CD1c-positive myeloid dendritic cell (primary cell): ENCODE measurements around the gene RIC8A.
"Not testable (repeated sequence)": the region's sequence is repeated elsewhere in the genome, so short reads cannot be mapped to it uniquely, and the experiment has no call there.

Experiments
- DNase-seq: peaks from one replicate; pipeline ENCODE4 v3.0.0-alpha.2; 2016; ENCODE audit errors: extremely low spot score

Gene RIC8A

GRCh38 chr11:207208-207862, at the start of gene RIC8A, which contains the start of gene BET1L:
TSS of gene RIC8A (plus strand) at chr11:207708. CDS start at chr11:208855, 1,147 bp downstream.
TSS of gene BET1L (minus strand) at chr11:207399. CDS start at chr11:207321, 78 bp downstream.
- peak; percentile 99 for DNase-seq

DNA sequence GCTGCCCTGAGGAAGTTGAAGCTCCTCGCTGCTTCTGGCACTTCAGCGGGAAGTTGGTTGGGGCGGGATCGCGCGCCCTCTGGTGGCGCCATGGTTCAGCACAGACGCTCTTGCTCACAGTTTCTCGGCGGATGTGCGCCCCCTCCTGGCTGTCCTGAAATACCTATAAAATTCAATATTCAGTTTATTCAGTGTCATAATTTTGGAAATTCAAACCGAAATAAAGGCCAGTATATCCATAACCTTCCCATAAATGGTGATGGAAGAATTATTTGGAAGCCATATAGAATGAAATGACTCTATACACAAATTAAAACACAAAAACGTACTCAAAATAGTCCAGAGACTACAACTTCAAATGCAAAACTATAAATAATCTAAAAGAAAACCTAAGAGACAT, 27.3 kb upstream of the RIC8A start:
- DNase-seq, result not testable (repeated sequence)

DNA sequence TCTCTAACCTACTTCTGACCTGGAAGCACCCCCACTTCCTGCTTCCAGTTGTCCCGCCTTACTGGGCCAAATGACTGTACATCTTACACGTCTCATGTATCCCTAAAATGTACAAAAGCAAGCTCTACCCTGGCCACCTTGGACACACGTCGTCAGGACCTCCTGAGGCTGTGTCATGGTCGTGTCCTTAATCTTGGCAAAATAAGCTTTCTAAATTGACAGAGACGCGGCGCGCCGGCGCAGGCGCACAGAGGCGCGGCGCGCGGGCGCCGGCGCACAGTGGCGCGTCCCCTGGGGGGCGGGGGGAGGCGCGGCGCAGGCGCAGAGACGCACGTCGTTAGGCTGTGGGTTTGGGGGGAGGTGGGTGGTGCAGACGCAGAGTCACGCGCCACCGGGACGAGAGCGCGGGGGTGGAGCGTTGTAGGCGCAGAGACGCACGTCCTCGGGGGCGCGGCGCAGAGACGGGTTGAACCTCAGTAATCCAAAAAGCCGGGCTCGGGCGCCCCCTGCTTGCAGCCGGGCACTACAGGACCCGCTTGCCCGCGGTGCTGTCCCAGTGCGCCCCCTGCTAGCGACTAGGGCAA, 18.2 kb upstream of the RIC8A start:
- not testable (repeated sequence) for DNase-seq

DNA sequence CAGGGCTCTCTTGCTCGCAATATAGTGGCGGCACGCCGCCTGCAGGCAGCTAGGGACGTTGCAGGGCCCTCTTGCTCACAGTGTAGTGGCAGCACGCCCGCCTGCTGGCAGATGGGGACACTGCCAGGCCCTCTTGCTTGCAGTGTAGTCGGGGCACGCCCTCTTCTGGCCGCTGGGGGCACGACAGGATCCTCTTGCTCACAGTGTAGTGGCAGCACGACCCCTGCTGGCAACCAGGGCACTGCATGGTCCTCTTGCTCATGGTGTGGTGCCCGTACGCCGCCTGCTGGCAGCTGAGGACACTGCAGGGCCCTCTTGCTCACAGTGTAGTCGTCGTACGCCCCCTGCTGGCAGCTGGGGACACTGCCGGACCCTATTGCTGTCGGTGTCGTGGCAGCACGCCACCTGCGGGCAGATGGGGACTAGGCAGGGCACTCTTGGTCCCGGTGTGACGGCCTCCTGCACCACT, 17.6 kb upstream of the RIC8A start:
- not testable (repeated sequence) for DNase-seq

- DNase-seq, result not testable (repeated sequence)
Observed at GRCh38 chr11:190546-190945, 17.0 kb upstream of the RIC8A start.

DNA sequence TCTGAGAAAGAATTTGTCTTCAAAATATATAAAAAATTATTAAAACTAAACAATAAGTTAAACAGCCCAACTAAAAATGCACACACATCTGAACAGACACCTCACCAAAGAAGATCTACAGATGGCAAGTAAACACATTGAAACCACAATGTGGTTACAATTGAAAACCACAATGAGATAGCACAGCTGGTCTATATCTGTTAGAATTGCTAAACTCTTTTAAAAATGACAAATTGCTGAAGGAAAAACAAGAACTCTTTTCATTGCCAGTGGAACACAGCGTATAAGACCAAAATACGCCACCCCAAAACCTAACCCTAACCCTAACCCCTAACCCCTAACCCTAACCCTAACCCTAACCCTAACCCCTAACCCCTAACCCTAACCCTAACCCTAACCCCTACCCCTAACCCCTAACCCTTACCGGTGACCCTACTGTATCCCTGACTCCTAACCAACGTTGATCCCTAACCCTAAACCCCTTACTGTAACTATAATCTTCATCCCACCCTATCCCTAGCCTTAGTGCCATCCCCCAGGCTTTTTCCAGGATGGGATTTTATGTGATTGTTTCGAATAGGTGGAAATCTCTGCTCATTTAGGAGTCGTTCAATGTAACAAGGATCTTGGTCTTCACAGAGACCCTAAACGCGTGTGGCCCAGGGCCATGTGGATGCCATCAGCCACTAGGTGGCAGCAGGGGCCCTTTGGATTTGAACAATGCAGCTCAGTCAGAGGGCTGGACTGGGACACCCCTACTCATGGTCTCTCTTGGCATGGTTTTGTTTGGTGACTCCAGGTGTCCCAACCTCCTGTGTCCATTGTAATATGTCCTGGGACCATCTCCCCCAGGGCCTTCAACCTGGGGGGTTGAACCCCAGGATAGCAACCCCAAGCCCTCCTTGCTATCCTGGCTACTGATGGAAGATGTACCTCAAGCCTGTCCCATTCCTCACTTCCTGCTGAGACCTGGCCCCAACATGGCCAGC, 15.7 kb upstream of the RIC8A start:
- DNase-seq, result not testable (repeated sequence)

DNA sequence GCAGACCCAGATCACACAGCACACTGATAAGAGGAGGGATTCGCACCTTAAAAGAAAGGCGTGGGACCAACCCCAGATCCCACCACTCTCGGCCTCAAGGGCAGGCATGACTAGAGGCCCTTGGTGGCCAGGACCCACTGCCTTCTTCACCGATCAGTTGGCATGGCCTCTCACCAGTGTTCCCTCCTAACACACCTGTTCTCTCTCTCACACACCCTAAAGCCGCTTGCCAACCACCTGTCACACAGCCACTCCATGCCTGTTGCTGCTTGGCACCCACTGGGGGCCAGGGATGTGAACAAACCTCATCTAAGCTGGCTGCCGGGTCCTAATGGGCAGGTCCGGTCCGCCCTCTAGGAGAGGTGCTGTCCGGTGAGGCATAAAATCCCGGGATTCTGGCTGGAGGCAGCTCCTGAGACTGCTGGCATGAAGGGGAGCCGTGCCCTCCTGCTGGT, 14.8 kb upstream of the RIC8A start, which contains the start of gene SCGB1C1:
SCGB1C1 (plus strand) TSS at position 405 of the 455 bp plus-strand sequence; CDS start at position 427, 22 bp downstream.
- not testable (repeated sequence) for DNase-seq

DNA sequence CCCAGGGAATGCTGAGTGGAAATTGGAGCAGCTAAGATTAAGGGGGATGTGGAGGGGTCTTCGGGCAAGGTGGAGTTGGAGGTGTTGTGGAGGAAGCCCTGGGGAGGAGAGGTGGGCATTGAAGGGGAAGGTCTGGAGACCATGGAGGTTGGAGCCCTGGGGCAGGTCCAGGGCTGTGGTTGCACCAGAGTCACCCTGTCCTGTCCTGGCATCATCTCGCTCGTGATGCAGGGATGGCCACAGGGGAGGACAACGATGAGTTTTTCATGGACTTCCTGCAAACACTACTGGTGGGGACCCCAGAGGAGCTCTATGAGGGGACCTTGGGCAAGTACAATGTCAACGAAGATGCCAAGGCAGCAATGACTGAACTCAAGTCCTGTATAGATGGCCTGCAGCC, 14.0 kb upstream of the RIC8A start:
- DNase-seq, result not testable (repeated sequence)

GRCh38 chr11:196786-197731, 10.4 kb upstream of the RIC8A start:
- no peak for DNase-seq

- no peak for DNase-seq
Observed at GRCh38 chr11:197741-198235, 9.7 kb upstream of the RIC8A start.

GRCh38 chr11:198236-198806, 9.2 kb upstream of the RIC8A start:
- DNase-seq, result no peak

DNA sequence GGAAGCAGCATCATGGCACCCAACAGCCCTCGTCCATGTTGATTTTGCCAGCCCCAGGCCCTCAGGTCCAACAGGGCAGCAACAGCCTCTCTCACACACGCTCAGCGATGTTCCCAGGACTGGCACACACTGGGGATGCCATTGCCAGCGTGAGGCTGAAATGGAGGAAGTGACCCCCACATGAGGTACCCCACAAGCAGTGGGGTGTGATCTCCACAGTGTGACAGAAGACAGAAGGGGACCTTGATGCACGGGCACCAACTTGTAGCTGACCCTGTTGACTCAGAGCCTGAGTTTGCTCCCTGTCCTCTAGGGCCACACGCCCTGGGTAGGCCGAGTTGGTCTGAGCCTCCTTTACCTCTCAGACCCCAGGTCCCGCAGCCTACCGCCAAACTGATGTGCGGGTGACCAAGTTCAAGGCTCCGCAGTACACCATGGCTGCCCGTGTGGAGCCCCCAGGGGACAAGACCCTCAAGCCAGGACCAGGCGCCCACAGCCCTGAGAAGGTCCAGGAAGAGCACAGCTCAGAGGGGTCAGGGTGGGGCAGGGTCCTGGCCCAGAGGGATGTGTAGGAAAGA, 8.4 kb upstream of the RIC8A start:
- DNase-seq, result no peak

DNA sequence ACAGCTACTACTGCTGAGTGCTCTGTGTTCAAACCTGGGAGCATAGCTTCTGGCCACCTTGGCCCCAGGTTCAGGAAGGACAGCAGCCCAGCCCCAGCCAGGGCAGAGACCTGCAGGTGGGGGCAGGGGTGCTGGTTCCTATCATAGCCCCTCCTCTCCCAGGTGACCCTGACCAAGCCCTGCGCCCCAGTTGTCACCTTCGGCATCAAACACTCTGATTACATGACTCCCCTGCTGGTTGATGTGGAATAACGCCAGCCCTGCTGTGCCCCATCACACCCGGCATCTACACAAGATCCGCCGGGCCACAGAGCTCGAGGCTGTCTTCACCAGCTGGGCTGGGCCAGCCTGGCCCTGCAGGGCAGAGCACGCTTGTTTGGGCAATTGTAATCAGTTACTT, 7.7 kb upstream of the RIC8A start:
- no peak for DNase-seq

DNA sequence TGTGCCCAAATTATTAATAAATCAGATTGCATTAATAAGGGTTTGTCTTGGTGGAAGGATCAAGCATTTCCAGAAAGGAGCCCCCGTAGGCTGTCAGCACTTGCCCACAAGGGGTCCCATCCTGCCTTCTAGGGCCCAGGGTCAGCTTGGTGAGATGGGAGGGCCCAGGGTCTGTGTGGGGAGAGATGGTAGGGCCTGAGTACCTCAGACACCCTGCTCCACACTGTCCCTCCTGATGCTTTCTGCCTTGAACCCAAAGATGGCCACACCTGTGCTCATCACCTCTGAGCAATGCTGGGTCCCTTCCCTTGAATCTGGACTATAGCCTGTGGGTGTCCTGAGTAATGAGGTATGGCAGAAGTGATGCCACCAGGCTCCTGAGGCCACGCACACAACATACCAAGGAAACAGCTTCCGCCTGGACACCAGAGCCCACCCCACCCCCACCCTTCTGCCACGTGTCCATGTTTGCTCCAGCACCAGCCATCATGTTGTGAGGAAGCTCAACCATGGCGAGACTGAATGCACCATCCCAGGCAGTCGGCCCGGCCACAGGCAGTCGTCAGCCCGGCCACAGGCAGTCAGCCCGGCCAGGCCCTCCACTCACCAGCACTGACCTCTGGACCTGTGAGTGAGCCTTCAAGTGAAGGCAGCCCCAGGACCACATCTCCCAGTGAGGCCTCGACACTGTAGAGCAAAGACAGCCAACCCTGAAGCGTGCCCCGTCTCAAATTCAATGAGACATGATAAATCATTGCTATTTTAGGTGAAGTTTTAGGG, 7.1 kb upstream of the RIC8A start:
- DNase-seq, result no peak

GRCh38 chr11:201966-202365, 5.5 kb upstream of the RIC8A start:
- peak; percentile 45 for DNase-seq

DNA sequence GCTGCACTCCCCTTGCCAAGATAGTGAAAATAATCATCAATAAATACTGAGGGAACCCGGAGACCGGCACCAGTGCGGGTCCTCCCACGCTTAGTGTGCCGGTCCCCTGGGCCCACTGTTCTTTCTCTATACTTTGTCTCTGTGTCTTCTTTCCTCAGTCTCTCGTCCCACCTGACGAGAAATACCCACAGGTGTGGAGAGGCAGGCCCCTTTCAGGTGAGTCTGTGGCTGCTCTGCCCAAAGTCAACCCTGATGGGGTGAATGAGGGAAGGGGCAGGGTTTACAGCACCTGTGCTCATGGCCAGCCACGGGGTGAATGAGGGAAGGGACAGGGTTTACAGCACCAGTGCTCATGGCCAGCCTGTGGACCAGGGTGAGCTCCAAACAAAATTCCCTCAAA, 5.0 kb upstream of the RIC8A start:
- DNase-seq, result no peak

DNA sequence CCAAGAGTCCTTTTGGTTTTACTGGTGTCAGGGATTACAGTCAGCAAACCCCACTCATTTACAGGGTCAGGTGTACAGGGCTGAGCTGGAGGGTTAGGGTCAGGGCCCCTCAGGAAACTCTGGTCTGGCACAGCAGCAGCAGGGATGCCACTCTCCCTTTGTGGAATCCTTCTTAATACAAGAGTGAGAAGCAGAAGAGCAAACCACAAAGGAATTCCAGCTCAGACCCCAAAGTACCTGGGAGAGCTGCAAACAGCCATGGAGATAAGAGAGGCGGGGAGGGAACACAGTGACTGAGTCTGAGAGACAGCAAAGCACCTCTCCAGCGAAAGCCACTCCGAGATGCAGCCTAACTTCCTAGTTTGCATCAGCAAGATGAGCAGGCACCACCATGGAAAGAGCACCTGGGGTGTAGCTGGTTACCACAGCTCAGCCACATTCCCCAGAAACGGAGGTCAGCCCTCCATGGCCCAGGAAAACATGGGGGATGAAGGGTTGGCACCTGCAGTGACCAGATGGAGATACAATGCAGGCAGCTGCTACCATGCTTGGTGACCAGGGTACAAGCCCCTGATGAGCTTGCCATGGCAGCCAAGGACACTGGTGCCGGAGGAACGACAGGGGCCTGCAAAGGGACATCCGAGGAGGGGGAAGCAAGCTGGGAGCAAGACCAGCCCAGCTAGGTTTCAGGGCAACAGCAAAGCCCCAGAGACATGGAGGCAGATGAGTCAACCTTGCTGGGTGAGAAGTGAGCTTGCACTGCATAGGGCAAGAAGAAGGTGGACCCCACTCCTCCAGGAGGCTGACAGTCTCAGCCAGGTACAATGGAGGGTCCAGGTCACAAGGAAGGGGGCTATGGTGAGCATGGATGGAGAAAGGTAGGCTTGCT, 4.2 kb upstream of the RIC8A start:
- DNase-seq, result no peak

DNA sequence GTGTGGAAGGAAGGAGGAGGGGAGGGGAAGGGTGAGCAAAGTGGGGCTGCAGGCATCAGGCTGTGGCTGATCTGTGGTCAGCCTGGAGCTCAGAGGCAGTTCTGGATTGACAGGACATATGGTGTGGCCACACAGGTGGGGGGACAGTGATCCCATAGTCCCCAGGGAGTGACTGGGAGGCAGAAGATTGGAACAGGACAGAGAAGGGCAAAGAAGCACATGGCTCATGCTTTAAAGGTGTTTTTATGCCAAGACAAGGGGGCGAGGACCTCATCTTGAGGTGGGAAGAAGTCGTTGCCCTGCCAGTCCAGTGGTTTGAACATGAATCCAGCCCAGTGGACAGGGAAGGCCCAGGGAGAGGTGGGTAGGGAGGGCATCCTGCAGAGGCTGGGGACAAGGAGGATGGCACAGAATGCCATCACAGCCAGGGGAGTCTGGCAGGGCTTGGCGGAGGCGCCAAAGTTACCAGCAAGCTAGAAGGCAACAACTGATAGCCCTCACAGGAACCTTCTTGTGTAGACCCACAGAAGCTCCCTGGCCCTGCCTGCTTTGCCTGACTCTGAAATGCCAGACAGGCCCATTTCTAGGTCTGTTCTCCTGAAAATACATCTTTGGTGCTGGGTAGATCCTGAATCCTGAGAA, 3.4 kb upstream of the RIC8A start:
- no peak for DNase-seq
